RWPE2 (cell line): ENCODE results near the gene RSRC1.

Experiments
- ATAC-seq: fragments of 200-7000 bp; cut with Tn5 transposase; 3 replicates; pipeline ENCODE4 v1.9.1; 2021; ENCODE audit warnings: low read depth
- DNase-seq: peaks from one replicate; pipeline ENCODE4 v3.0.0-alpha.2; 2020; ENCODE audit warnings: low spot score
- H3K27ac ChIP-seq: fragments of 450-650 bp; 2 replicates; pipeline ENCODE4 v1.5.1; 2017; ENCODE audit warnings: mild to moderate bottlenecking; ENCODE audit not compliant: poor library complexity, severe bottlenecking
- H3K27me3 ChIP-seq: fragments of 250-450 bp; sonication (Bioruptor Pico); 2 replicates; pipeline ENCODE4 v1.5.1; 2021; ENCODE audit warnings: mild to moderate bottlenecking, moderate library complexity; ENCODE audit not compliant: insufficient read depth, poor library complexity, severe bottlenecking
- H3K36me3 ChIP-seq: fragments of 250-450 bp; sonication (Bioruptor Pico); 2 replicates; pipeline ENCODE4 v1.5.1; 2020; ENCODE audit warnings: low read depth, mild to moderate bottlenecking, moderate library complexity
- H3K4me1 ChIP-seq: fragments of 250-450 bp; sonication (Bioruptor Pico); 2 replicates; pipeline ENCODE4 v1.5.1; 2021; ENCODE audit warnings: mild to moderate bottlenecking, moderate library complexity; ENCODE audit not compliant: insufficient read depth, poor library complexity, severe bottlenecking
- H3K4me3 ChIP-seq: fragments of 250-450 bp; sonication (Bioruptor Pico); 2 replicates; pipeline ENCODE4 v1.5.1; 2021; ENCODE audit warnings: mild to moderate bottlenecking, moderate library complexity; ENCODE audit not compliant: severe bottlenecking
- H3K9me3 ChIP-seq: fragments of 250-450 bp; sonication (Bioruptor Pico); 2 replicates; pipeline ENCODE4 v1.5.1; 2021; ENCODE audit warnings: mild to moderate bottlenecking, moderate library complexity; ENCODE audit not compliant: severe bottlenecking
- CTCF ChIP-seq: fragments of 450-650 bp; IDR thresholded peaks from one replicate; pipeline ENCODE4 v1.5.1; 2017; ENCODE audit warnings: mild to moderate bottlenecking, moderate library complexity; ENCODE audit not compliant: poor library complexity, severe bottlenecking

Gene RSRC1

DNA sequence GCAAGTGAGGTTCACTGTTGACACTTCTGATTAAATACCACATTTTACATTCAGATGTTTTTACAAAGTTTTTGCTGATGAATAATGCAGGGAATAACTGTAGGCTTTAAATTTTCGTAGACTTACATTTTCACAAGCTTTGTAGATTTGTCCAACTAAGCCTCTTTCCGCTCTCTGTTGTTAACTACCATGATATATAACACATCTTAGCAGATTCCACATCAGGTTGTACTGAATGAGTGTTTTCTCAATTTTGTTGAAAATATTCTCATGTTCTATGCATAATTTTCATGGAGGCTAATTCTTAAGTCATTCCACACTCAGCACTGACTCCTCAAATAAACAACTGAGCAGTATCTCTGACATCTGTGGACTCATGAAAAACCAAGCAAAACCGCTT lies 168.3 kb downstream of the RSRC1 start:
- Histone ChIP-seq H3K27ac (no peak overlapping the region), H3K4me1 (no peaks in the 10 kb centered on the region), H3K27me3 (no peaks in the 10 kb centered on the region), H3K9me3 (no peaks in the 10 kb centered on the region), H3K4me3 (no peak overlapping the region), H3K36me3 (no peaks in the 10 kb centered on the region)
- no peak for ATAC-seq
- DNase-seq, result no peak
- TF ChIP-seq CTCF, result no peak

- no peak for DNase-seq
- ATAC-seq, result no peak
These were observed 169.7 kb downstream of the RSRC1 start for GRCh38 chr3:158279609-158280008.

DNA sequence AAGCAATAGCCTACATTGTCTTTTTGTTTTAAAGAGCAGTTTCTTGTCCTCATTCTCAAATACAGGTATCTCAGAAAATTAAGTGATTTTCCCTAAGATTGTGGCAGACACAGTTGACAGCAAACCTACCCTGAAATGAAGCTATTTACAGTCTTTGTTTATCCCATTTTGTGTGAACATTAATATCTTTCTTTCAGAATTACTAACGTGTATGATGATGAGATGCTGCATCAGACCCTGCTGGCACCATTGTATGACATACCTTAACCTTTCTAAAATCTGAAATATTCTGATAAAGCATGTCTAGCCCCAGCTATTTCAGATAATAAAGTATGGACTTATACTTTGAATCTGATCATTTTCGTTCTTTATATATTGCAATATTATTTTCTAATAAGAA lies 185.9 kb downstream of the RSRC1 start:
- no peak for ATAC-seq

More at GRCh38 chr3:158279609-158280008, 169.7 kb downstream of the RSRC1 start:
- H3K4me1 ChIP-seq, result no peaks in the 10 kb centered on the region
- H3K27ac ChIP-seq, result no peak overlapping the region
- H3K36me3 ChIP-seq, result no peaks in the 10 kb centered on the region
- no peak overlapping the region for H3K4me3 ChIP-seq
- H3K9me3 ChIP-seq, result no peaks in the 10 kb centered on the region
- no peaks in the 10 kb centered on the region for H3K27me3 ChIP-seq
- no peak for TF ChIP-seq CTCF

DNA sequence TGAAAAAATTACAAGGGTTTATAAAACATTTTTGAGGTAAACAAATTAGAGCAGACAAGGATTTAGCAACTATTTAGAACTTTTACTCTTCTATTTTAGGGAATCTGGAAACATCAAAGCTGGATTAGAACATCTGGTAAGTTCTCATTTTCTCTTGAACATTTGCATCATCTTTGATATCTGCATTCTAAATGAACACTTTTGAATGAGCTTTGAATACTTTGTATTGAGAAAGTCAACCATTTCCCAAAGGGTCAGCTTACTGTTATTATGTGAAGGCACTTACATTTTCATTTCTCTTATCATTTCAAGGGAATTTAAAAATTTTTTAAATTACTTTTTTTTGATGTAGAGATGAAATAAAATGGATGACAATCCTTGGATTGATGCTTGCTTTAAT lies 188.1 kb downstream of the RSRC1 start:
- no peaks in the 10 kb centered on the region for H3K4me1 ChIP-seq
- H3K27ac ChIP-seq, result no peak overlapping the region
- no peaks in the 10 kb centered on the region for H3K27me3 ChIP-seq

More for the DNA sequence above, 185.9 kb downstream of the RSRC1 start:
- Histone ChIP-seq H3K9me3 (no peaks in the 10 kb centered on the region), H3K4me3 (no peak overlapping the region), H3K27me3 (no peaks in the 10 kb centered on the region), H3K27ac (no peak overlapping the region), H3K4me1 (no peaks in the 10 kb centered on the region), H3K36me3 (no peaks in the 10 kb centered on the region)
- no peak for TF ChIP-seq CTCF
- no peak for DNase-seq

More for the DNA sequence above, 188.1 kb downstream of the RSRC1 start:
- no peaks in the 10 kb centered on the region for H3K9me3 ChIP-seq
- no peak overlapping the region for H3K4me3 ChIP-seq
- no peak for TF ChIP-seq CTCF
- H3K36me3 ChIP-seq, result no peaks in the 10 kb centered on the region
- DNase-seq, result no peak
- ATAC-seq, result no peak
